ENCODE data around the gene PSME3. TPM values are rescaled to one million over a fixed set of nuclear protein-coding genes. Genes with fewer than 3 reads are reported as not detected.

The PSME3 gene
- total and polyA plus RNA-seq, 2 experiments from 2014 or later = 86.4 to 99.5 TPM

- H3K9me2 ChIP-seq (replicated peaks; ENCODE audit: insufficient read depth) = no peaks in the 10 kb centered on the region
- no peaks in the 10 kb centered on the region for H3K4me1 ChIP-seq (ENCODE audit: insufficient read depth)
- WGBS (ENCODE audit: low lambda C conversion rate, missing lambda C conversion rate) = 79% methylated on average over 1 of the region's 1 CpG
- H3K36me3 ChIP-seq (replicated peaks; ENCODE audit: insufficient read depth, low read depth) = no peaks in the 10 kb centered on the region
- DNase-seq (ENCODE audit: low spot score) = no peak
- H3K79me2 ChIP-seq = no peaks in the 10 kb centered on the region
- no peaks in the 10 kb centered on the region for H3K27me3 ChIP-seq
- no peaks in the 10 kb centered on the region for H3K9me3 ChIP-seq (ENCODE audit: low read depth)
- TF ChIP-seq EZH2 (IDR thresholded peaks at IDR 0.05; ENCODE audit: borderline replicate concordance) (no peak), EZH2phosphoT487 (IDR thresholded peaks at IDR 0.05; ENCODE audit: low read depth, severe bottlenecking, unreplicated experiment) (no peak), CTCF (IDR thresholded peaks at IDR 0.05; ENCODE audit: poor library complexity) (no peak)
- H3K4me2 ChIP-seq = no peak overlapping the region
- H3K27ac ChIP-seq = no peak overlapping the region
- no peak overlapping the region for H3K4me3 ChIP-seq
- no peaks in the 10 kb centered on the region for H4K20me1 ChIP-seq (ENCODE audit: insufficient read depth, poor library complexity, severe bottlenecking)
- H2AFZ ChIP-seq = no peak overlapping the region
These were observed 24.2 kb downstream of the PSME3 start for GRCh38 chr17:42857389-42857788.

- Histone ChIP-seq H2AFZ (no peak overlapping the region), H3K4me3 (no peak overlapping the region), H3K36me3 (replicated peaks; ENCODE audit: insufficient read depth, low read depth) (no peaks in the 10 kb centered on the region), H3K4me1 (ENCODE audit: insufficient read depth) (no peaks in the 10 kb centered on the region), H3K27ac (no peak overlapping the region), H3K27me3 (no peaks in the 10 kb centered on the region), H4K20me1 (ENCODE audit: insufficient read depth, poor library complexity, severe bottlenecking) (no peaks in the 10 kb centered on the region), H3K9me3 (ENCODE audit: low read depth) (no peaks in the 10 kb centered on the region), H3K9me2 (replicated peaks; ENCODE audit: insufficient read depth) (no peaks in the 10 kb centered on the region), H3K4me2 (no peak overlapping the region), H3K79me2 (no peaks in the 10 kb centered on the region)
- WGBS (ENCODE audit: low lambda C conversion rate, missing lambda C conversion rate) = 69% methylated on average over 7 of the region's 7 CpGs
- TF ChIP-seq EZH2 (IDR thresholded peaks at IDR 0.05; ENCODE audit: borderline replicate concordance) (no peak), CTCF (IDR thresholded peaks at IDR 0.05; ENCODE audit: poor library complexity) (no peak), EZH2phosphoT487 (IDR thresholded peaks at IDR 0.05; ENCODE audit: low read depth, severe bottlenecking, unreplicated experiment) (no peak)
- no peak for DNase-seq (ENCODE audit: low spot score)
These were observed 32.5 kb downstream of the PSME3 start for GRCh38 chr17:42865638-42866094.

- Histone ChIP-seq H3K79me2 (no peaks in the 10 kb centered on the region), H3K4me2 (no peak overlapping the region), H4K20me1 (ENCODE audit: insufficient read depth, poor library complexity, severe bottlenecking) (no peaks in the 10 kb centered on the region), H3K9me2 (replicated peaks; ENCODE audit: insufficient read depth) (no peaks in the 10 kb centered on the region), H3K36me3 (replicated peaks; ENCODE audit: insufficient read depth, low read depth) (no peaks in the 10 kb centered on the region), H3K27me3 (no peaks in the 10 kb centered on the region), H3K4me1 (ENCODE audit: insufficient read depth) (no peaks in the 10 kb centered on the region), H3K27ac (no peak overlapping the region), H3K9me3 (ENCODE audit: low read depth) (no peaks in the 10 kb centered on the region), H3K4me3 (no peak overlapping the region), H2AFZ (no peak overlapping the region)
- 80% methylated on average over 4 of the region's 4 CpGs for WGBS (ENCODE audit: low lambda C conversion rate, missing lambda C conversion rate)
- DNase-seq (ENCODE audit: low spot score) = no peak
- TF ChIP-seq EZH2phosphoT487 (IDR thresholded peaks at IDR 0.05; ENCODE audit: low read depth, severe bottlenecking, unreplicated experiment) (no peak), EZH2 (IDR thresholded peaks at IDR 0.05; ENCODE audit: borderline replicate concordance) (no peak), CTCF (IDR thresholded peaks at IDR 0.05; ENCODE audit: poor library complexity) (no peak)
These were observed 33.0 kb downstream of the PSME3 start for GRCh38 chr17:42866216-42866615.
